ENCODE results near the gene AGAP1. TPM values are rescaled to one million over a fixed set of nuclear protein-coding genes. Genes with fewer than 3 reads are reported as not detected.

Gene AGAP1
- total and polyA plus RNA-seq, 2 donors (not counting 3 experiments of a cell fraction or from before 2014, with no cell fraction given) = 10.2 to 20.9 TPM

DNA sequence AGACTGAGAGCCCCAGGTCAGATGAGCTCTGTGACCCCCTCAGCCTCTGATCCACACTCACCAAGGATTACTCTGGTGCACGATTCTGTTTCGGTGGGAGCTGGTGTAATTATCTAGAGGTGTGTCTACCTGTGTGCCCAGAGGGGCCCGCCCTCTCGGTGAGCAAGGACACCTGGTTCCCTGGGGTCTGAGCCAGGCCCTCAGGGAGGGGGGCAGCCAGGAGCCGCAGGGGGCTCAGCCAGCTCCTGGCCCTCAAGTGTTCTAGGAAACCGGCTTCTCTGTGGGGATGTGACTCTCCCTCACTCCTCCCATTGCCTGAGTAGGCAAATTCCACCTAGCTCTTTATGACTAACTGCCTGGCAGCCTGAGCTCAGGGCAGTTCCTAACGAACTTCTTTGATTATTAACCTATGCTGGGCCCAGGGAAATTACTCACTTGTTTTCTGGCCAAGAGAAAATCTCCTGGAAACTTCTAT lies 17.4 kb downstream of the AGAP1 start:
- TF ChIP-seq EZH2 (IDR thresholded peaks at IDR 0.05; ENCODE audit: borderline replicate concordance, low read depth, low read length, severe bottlenecking) = no peak
- peak; percentile 69 for TF ChIP-seq FOS (IDR thresholded peaks at IDR 0.05; ENCODE audit: borderline replicate concordance, insufficient read depth, low read length)
- TF ChIP-seq, protein P1, sequence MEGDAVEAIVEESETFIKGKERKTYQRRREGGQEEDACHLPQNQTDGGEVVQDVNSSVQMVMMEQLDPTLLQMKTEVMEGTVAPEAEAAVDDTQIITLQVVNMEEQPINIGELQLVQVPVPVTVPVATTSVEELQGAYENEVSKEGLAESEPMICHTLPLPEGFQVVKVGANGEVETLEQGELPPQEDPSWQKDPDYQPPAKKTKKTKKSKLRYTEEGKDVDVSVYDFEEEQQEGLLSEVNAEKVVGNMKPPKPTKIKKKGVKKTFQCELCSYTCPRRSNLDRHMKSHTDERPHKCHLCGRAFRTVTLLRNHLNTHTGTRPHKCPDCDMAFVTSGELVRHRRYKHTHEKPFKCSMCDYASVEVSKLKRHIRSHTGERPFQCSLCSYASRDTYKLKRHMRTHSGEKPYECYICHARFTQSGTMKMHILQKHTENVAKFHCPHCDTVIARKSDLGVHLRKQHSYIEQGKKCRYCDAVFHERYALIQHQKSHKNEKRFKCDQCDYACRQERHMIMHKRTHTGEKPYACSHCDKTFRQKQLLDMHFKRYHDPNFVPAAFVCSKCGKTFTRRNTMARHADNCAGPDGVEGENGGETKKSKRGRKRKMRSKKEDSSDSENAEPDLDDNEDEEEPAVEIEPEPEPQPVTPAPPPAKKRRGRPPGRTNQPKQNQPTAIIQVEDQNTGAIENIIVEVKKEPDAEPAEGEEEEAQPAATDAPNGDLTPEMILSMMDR (IDR thresholded peaks at IDR 0.05; ENCODE audit: extremely low read depth in 1 of 2, insufficient read depth in 1 of 2, low read depth in 1 of 2, low read length in 2 of 2) = no peak
- TF ChIP-seq, protein P2, sequence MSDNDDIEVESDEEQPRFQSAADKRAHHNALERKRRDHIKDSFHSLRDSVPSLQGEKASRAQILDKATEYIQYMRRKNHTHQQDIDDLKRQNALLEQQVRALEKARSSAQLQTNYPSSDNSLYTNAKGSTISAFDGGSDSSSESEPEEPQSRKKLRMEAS (IDR thresholded peaks at IDR 0.05; ENCODE audit: insufficient read depth, insufficient read length) = no peak
- TF ChIP-seq POLR2A (IDR thresholded peaks at IDR 0.05; ENCODE audit: low read depth, low read length) = no peak
- TF ChIP-seq JUN (IDR thresholded peaks at IDR 0.05; ENCODE audit: borderline replicate concordance, insufficient read depth, insufficient read length, low read depth) = no peak
- TF ChIP-seq MYC (IDR thresholded peaks at IDR 0.05; ENCODE audit: low read depth, low read length) = no peak
- no peak for TF ChIP-seq POLR2AphosphoS5 (IDR thresholded peaks at IDR 0.05; ENCODE audit: insufficient read depth, low read depth, low read length)
- POLR2A ChIA-PET = no interaction called here
- intact Hi-C loops (cut with micrococcal nuclease) = no loop called here
- Histone ChIP-seq H3K9me1 (replicated peaks; ENCODE audit: control insufficient read depth, extremely low read depth, insufficient read depth, low read length) (no peaks in the 10 kb centered on the region), H2AFZ (ENCODE audit: low read depth, low read length) (no peak overlapping the region), H3K9me3 (replicated peaks; ENCODE audit: control insufficient read depth, insufficient read depth, low read length) (no peaks in the 10 kb centered on the region), H3K9ac (replicated peaks; ENCODE audit: extremely low read depth, insufficient read depth, low read length) (no peak overlapping the region), H3K27ac (ENCODE audit: insufficient read depth, low read depth, low read length) (no peak overlapping the region), H4K20me1 (replicated peaks; ENCODE audit: control insufficient read depth, extremely low read depth, insufficient read depth, low read length) (no peaks in the 10 kb centered on the region), H3K4me1 (ENCODE audit: control insufficient read depth, extremely low read depth, insufficient read depth, low read length) (peaks cover 3% of the 10 kb centered on the region), H3K36me3 (ENCODE audit: control insufficient read depth in 2 of 2, extremely low read depth in 1 of 2, insufficient read depth in 2 of 2, low read length in 2 of 2) (no peaks in the 10 kb centered on the region), H3K79me2 (ENCODE audit: control insufficient read depth, insufficient read depth, low read length) (no peaks in the 10 kb centered on the region), H3K4me2 (ENCODE audit: insufficient read depth, low read length) (no peak overlapping the region), H3K27me3 (ENCODE audit: control insufficient read depth in 2 of 2, insufficient read depth in 2 of 2, low read length in 2 of 2) (no peaks in the 10 kb centered on the region), H3K4me3 (replicated peaks in 1 of 3; ENCODE audit: insufficient read depth in 1 of 3, low read depth in 1 of 3, low read length in 3 of 3) (no peak overlapping the region)
- DNase-seq (ENCODE audit: low read depth, low spot score) = peak; percentile 88
- dilution Hi-C loops (cut with MboI; ENCODE audit: extremely low pct_ligation_motif_present, low sequenced_read_pairs) = no loop called here
- CTCF ChIA-PET = interaction anchor here (0.6 to 1.1 kb wide), 3 partner anchors 11 to 647 kb away, joined by 3 read pairs; no protein-coding TSS in a partner anchor
- peak; percentile 88 for FAIRE-seq
- no TSS peak for BruUV-seq (replicated peaks)

Measured in endothelial cell of umbilical vein (primary cell).